Activated naive CD4-positive, alpha-beta T cell treated with anti-CD3 and anti-CD28 coated beads for 36 hours (primary cell): ENCODE data around the gene IFT52. TPM values are rescaled to one million over a fixed set of nuclear protein-coding genes. Genes with fewer than 3 reads are reported as not detected.
A peak's percentile ranks its signal among the peaks of the same experiment; 100 is the strongest.

ENCODE experiments used
- CTCF ChIA-PET: fragments of 350-600 bp; sonication (Branson Sonifier 250); formaldehyde crosslinking; loops from one replicate; lab custom pipeline; 2021; ENCODE audit warnings: antibody characterized with exemption; lab: Charles Lee
- DNase-seq: peaks from one replicate; pipeline ENCODE4 v3.0.0-alpha.2; 2020
- H3K27ac Mint-ChIP-seq: one replicate; pipeline ENCODE4 v1.8.0; 2021; ENCODE audit warnings: mild to moderate bottlenecking, mixed read lengths
- H3K27me3 Mint-ChIP-seq: one replicate; pipeline ENCODE4 v1.8.0; 2021; ENCODE audit warnings: low read depth, mixed read lengths
- H3K36me3 Mint-ChIP-seq: one replicate; pipeline ENCODE4 v1.8.0; 2021; ENCODE audit warnings: low read depth, mixed read lengths
- H3K4me1 Mint-ChIP-seq: one replicate; pipeline ENCODE4 v1.8.0; 2021; ENCODE audit warnings: low read depth, mixed read lengths
- H3K4me3 Mint-ChIP-seq: one replicate; pipeline ENCODE4 v1.8.0; 2021; ENCODE audit warnings: mild to moderate bottlenecking, moderate library complexity, mixed read lengths
- H3K9me3 Mint-ChIP-seq: one replicate; pipeline ENCODE4 v1.8.0; 2021; ENCODE audit warnings: mixed read lengths
- intact Hi-C: fragments of 100-400 bp; cut with micrococcal nuclease; formaldehyde crosslinking; loops from one replicate; pipeline ENCODE4 v1.15.1; 2023
- total RNA-seq, 2 experiments: library from RNA; stranded (reverse); gene quantifications; one replicate each; pipeline ENCODE4 v1.2.3, GENCODE V29; 2021

The IFT52 gene
- total RNA-seq, 2 experiments from 2014 or later, result 14.2 to 15.8 TPM

- Mint-ChIP-seq H3K27ac (no peak overlapping the region), H3K4me1 (peaks cover 15% of the 10 kb centered on the region), H3K4me3 (no peak overlapping the region), H3K9me3 (no peaks in the 10 kb centered on the region), H3K27me3 (no peaks in the 10 kb centered on the region), H3K36me3 (peaks cover 51% of the 10 kb centered on the region)
- peak; percentile 63 for DNase-seq
- intact Hi-C loops, result no loop called here
- CTCF ChIA-PET, result interaction anchor here (1.0 kb wide), 1 partner anchor 69 kb away, joined by 3 read pairs; no protein-coding TSS in a partner anchor
These were observed 91.3 kb downstream of the IFT52 start for GRCh38 chr20:43681991-43682410.

DNA sequence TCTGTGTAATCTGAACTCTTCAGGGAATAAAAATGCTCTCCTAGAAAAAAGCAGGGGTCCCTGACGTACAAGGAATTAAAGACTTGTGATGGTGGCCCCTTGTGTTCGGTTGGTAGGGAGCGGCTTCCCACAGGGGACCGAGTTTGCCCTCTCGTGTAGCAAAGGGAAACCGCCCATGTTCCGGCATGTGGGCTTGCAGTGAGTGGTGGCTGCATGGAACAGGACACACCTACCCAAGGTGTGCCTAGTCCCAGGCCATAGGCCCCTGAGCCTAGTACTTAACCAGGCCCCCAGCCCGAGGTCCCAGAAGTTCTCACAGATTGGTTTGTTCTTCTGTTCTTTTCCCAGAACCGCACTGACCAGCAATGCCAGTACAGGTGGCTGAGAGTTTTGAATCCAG is 91.7 kb downstream of the IFT52 start:
- Mint-ChIP-seq H3K27ac (no peak overlapping the region), H3K36me3 (peaks cover 49% of the 10 kb centered on the region), H3K27me3 (no peaks in the 10 kb centered on the region), H3K4me3 (no peak overlapping the region), H3K4me1 (peaks cover 15% of the 10 kb centered on the region), H3K9me3 (no peaks in the 10 kb centered on the region)
- intact Hi-C loops, result no loop called here
- CTCF ChIA-PET, result no interaction called here
- no peak for DNase-seq

DNA sequence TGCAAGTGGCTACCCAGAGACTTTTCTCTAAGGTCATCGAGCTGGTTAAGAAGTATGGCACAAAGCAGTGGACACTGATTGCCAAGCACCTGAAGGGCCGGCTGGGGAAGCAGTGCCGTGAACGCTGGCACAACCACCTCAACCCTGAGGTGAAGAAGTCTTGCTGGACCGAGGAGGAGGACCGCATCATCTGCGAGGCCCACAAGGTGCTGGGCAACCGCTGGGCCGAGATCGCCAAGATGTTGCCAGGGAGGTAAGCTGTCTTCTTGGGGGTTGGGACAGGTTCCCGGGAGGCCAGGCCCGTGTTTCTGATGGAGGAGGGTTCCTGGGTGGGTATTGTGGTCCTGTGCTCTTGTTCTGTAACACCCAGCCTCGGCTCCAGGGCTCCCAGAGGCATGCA is 96.1 kb downstream of the IFT52 start:
- peaks cover 21% of the 10 kb centered on the region for H3K4me1 Mint-ChIP-seq
- H3K9me3 Mint-ChIP-seq, result no peaks in the 10 kb centered on the region
- no peak overlapping the region for H3K27ac Mint-ChIP-seq

GRCh38 chr20:43689165-43689564 is 98.4 kb downstream of the IFT52 start:
- Mint-ChIP-seq H3K9me3 (no peaks in the 10 kb centered on the region), H3K4me1 (peaks cover 15% of the 10 kb centered on the region), H3K36me3 (peaks cover 34% of the 10 kb centered on the region), H3K27ac (peak overlapping the region; percentile 40), H3K27me3 (no peaks in the 10 kb centered on the region), H3K4me3 (no peak overlapping the region)
- intact Hi-C loops, result loop anchor here (2.0 kb wide), 1 partner anchor 240 kb away; no protein-coding TSS in a partner anchor
- CTCF ChIA-PET, result interaction anchor here (0.8 to 1.4 kb wide), 4 partner anchors 32 to 151 kb away, joined by 3 to 8 read pairs (median 4); no protein-coding TSS in a partner anchor
- peak; percentile 60 for DNase-seq

More for the DNA sequence above, 96.1 kb downstream of the IFT52 start:
- no peak overlapping the region for H3K4me3 Mint-ChIP-seq
- no peaks in the 10 kb centered on the region for H3K27me3 Mint-ChIP-seq
- intact Hi-C loops, result no loop called here
- CTCF ChIA-PET, result no interaction called here
- no peak for DNase-seq
- H3K36me3 Mint-ChIP-seq, result peaks cover 45% of the 10 kb centered on the region

DNA sequence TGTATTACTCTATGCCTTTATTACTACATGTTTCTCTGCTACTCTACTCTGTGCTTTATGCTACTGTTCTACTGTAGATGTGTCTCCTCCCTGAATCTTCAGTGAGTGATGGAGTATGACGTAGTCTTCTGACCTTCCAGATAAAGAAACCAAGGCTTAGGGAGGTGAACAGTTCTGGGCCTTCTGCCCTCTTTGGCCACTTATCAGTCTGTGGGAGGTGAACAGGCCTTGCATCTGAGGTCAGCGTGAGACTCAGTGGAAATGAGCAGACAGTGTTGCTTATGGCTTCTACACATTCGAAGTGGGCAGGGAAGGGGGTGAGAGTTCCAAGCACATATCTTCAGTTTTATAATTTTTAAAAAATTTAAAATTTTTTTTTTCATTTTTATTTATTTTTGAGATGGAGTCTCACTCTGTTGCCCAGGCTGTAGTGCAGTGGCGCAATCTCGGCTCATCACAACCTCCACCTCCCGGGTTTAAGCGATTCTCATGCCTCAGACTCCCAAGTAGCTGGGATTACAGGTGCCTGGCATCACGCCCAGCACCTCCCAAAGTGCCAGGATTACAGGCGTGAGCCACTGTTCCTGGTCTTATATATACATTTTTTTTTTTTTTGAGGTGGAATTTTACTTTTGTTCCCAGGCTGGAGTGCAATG is 100.3 kb downstream of the IFT52 start:
- Mint-ChIP-seq H3K36me3 (peaks cover 34% of the 10 kb centered on the region), H3K27ac (no peak overlapping the region), H3K27me3 (no peaks in the 10 kb centered on the region), H3K9me3 (no peaks in the 10 kb centered on the region), H3K4me3 (no peak overlapping the region), H3K4me1 (peaks cover 15% of the 10 kb centered on the region)
- CTCF ChIA-PET, result interaction anchor here (0.6 to 1.8 kb wide), 7 partner anchors 24 to 241 kb away, joined by 3 to 24 read pairs (median 4); partner anchors contain the start of gene MYBL2
- no peak for DNase-seq
- intact Hi-C loops, result no loop called here

DNA sequence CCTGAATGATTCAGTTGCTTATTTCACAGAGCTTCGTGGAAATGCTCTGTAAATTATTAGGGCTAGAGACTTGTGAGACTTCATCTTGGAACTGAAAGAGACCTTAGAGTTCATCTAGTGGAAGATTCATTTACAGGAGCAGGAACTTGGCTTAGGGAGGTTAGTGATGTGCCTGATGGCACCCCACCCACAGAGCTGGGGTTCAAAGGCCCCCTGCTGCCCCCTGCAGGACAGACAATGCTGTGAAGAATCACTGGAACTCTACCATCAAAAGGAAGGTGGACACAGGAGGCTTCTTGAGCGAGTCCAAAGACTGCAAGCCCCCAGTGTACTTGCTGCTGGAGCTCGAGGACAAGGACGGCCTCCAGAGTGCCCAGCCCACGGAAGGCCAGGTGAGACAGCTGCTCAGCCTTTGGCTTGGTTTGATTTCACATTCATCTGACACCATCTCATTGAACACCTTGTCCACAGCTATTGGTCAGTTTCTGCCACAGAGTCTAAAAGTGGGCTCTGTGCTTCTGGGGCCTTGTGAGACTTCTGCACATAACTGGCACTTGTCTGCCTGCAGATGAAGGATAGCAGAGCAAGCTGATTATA is 101.3 kb downstream of the IFT52 start:
- intact Hi-C loops, result loop anchor here (1.0 kb wide), 2 partner anchors 154 to 243 kb away; no protein-coding TSS in a partner anchor
- DNase-seq, result peak; percentile 76
- CTCF ChIA-PET, result interaction anchor here (0.6 to 1.8 kb wide), 11 partner anchors 11 to 242 kb away, joined by 3 to 24 read pairs (median 4); partner anchors contain the start of gene MYBL2
- no peaks in the 10 kb centered on the region for H3K9me3 Mint-ChIP-seq
- H3K4me1 Mint-ChIP-seq, result peaks cover 15% of the 10 kb centered on the region
- peaks cover 30% of the 10 kb centered on the region for H3K36me3 Mint-ChIP-seq
- no peak overlapping the region for H3K4me3 Mint-ChIP-seq
- H3K27ac Mint-ChIP-seq, result no peak overlapping the region
- H3K27me3 Mint-ChIP-seq, result no peaks in the 10 kb centered on the region

DNA sequence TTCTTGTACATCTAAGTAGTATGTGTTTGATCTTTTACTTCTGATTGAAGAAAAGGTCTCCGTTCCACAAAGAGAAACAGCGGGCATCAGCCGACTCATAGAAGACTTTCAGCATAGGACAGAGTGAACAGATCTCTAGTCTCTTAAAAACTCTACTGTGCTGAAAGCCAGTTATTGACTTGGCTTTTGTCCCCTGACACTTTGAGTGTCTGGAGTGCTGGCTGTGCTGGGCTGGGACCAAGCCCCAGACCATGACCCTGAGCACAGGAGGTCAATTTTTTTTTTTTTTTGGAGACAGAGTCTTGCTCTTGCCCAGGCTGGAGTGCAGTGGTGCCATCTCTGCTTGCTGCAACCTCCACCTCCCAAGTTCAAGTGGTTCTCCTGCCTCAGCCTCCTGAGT is 104.0 kb downstream of the IFT52 start:
- CTCF ChIA-PET, result no interaction called here
- H3K9me3 Mint-ChIP-seq, result no peaks in the 10 kb centered on the region
- intact Hi-C loops, result no loop called here
- H3K27me3 Mint-ChIP-seq, result no peaks in the 10 kb centered on the region
- H3K27ac Mint-ChIP-seq, result no peak overlapping the region
- no peak overlapping the region for H3K4me3 Mint-ChIP-seq
- peaks cover 25% of the 10 kb centered on the region for H3K36me3 Mint-ChIP-seq
- peaks cover 5% of the 10 kb centered on the region for H3K4me1 Mint-ChIP-seq
- DNase-seq, result no peak

DNA sequence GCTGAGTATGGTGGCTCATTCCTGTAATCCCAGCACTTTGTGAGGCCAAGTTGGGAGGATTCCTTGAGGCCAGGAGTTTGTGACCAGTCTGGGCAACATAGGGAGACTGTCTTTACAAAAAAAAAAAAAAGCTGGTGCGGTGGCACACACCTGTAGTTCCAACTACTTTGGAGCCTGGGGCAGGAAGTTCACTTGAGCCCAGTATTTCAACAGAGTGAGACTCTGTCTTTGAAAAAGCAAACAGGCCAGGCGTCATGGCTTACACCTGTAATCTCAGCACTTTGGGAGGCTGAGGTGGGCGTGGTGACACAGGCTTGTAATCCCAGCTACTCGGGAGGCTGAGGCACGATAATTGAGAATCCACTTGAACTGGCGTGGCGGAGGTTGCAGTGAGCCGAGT is 104.8 kb downstream of the IFT52 start:
- Mint-ChIP-seq H3K27ac (no peak overlapping the region), H3K36me3 (peaks cover 31% of the 10 kb centered on the region), H3K4me3 (no peak overlapping the region), H3K27me3 (no peaks in the 10 kb centered on the region), H3K9me3 (no peaks in the 10 kb centered on the region), H3K4me1 (peaks cover 3% of the 10 kb centered on the region)
- no peak for DNase-seq
- CTCF ChIA-PET, result no interaction called here
- intact Hi-C loops, result no loop called here

Other genes with a start within 250 kb of the IFT52 start
- gene SRSF6, start 133.0 kb upstream of the IFT52 start, total RNA-seq, result 10 to 100 TPM; 76.0 to 78.2 TPM
- 1 to 10 TPM; 4.7 to 7.3 TPM for gene L3MBTL1, start 83.2 kb upstream of the IFT52 start, total RNA-seq
- under 1 TPM; 0.27 to 0.60 TPM for gene SGK2, start 31.9 kb upstream of the IFT52 start, total RNA-seq
- 100 to 1,000 TPM; 102 to 106 TPM for gene MYBL2, start 76.2 kb downstream of the IFT52 start, total RNA-seq
- gene GTSF1L, start 136.1 kb downstream of the IFT52 start, total RNA-seq, result not detected